Measurements from ENCODE around the gene GABRD.

DNA sequence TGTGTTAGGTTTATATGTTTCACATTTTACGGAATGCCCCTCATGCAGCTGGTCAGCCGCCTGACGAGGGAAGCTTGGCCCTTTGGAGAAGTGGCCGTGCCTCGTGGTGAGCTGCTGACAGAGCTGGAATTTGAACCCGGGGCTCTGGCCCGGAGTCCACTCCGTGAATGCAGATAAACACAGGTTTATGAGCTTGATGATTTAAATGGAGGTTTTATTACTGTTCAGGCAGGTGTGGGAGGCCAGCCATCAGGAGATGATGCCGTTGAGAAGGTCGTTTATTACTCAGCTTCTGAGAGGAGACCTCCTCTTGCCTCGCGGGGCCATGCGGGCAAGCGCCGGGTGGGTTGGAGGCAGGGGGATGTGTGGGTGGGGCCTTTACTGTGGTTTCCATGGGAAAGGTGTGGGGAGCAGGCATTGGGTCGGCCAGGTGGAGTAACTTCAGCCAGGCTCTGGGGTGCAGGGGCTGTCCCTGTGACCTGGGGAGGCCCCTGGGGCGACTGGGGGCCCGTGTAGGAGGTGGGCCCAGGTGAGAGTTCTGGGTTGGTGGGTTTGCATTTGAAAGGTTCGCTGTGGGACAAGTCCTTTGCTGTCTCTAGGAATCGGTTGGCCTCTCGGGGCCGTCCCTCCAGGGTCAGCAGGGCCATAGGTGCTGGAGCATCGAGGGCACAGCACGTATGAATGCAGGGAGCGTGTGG, 53.1 kb downstream of the GABRD start:
- TF ChIP-seq, protein P1, sequence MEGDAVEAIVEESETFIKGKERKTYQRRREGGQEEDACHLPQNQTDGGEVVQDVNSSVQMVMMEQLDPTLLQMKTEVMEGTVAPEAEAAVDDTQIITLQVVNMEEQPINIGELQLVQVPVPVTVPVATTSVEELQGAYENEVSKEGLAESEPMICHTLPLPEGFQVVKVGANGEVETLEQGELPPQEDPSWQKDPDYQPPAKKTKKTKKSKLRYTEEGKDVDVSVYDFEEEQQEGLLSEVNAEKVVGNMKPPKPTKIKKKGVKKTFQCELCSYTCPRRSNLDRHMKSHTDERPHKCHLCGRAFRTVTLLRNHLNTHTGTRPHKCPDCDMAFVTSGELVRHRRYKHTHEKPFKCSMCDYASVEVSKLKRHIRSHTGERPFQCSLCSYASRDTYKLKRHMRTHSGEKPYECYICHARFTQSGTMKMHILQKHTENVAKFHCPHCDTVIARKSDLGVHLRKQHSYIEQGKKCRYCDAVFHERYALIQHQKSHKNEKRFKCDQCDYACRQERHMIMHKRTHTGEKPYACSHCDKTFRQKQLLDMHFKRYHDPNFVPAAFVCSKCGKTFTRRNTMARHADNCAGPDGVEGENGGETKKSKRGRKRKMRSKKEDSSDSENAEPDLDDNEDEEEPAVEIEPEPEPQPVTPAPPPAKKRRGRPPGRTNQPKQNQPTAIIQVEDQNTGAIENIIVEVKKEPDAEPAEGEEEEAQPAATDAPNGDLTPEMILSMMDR (IDR thresholded peaks at IDR 0.05; ENCODE audit: low read depth, low read length, poor library complexity, severe bottlenecking), result no peak
- TF ChIP-seq EZH2phosphoT487 (IDR thresholded peaks at IDR 0.05; ENCODE audit: borderline replicate concordance, low read length), result no peak
